IMR-90 (cell line): ENCODE data around the gene ACOX3. TPM values are rescaled to one million over a fixed set of nuclear protein-coding genes. Genes with fewer than 3 reads are reported as not detected.

Experiments
- ATAC-seq: fragments of 200-7000 bp; cut with Tn5 transposase; 2 replicates; pipeline ENCODE4 v1.9.1; 2020; ENCODE audit warnings: low read depth, mild to moderate bottlenecking, moderate library complexity
- BruUV-seq: library from RNA; stranded (reverse); fragments of 400-500 nt; replicated peaks from 2 replicates; lab custom pipeline; 2021; lab: Mats Ljungman, UMichigan
- CTCF ChIA-PET: fragments of 300-600 bp; formaldehyde crosslinking; extraction: SDS; loops from one replicate; lab custom pipeline; 2021; ENCODE audit warnings: antibody characterized with exemption; lab: Yijun Ruan, JAX
- POLR2A ChIA-PET: fragments of 300-600 bp; sonication (Branson Sonifier 250); formaldehyde crosslinking; loops from one replicate; lab custom pipeline; 2022; ENCODE audit warnings: antibody characterized with exemption; ENCODE audit not compliant: unreplicated experiment; lab: Charles Lee
- DNase-seq: peaks from one replicate; pipeline ENCODE4 v3.0.0; 2013
- H2AFZ ChIP-seq: replicated peaks from 2 replicates; pipeline ENCODE3; 2013; ENCODE audit warnings: low read length, mild to moderate bottlenecking; ENCODE audit not compliant: poor library complexity
- H2AK5ac ChIP-seq: 2 replicates; pipeline ENCODE4 v1.6.1; 2013; ENCODE audit warnings: low read depth, low read length, inconsistent platforms
- H2AK9ac ChIP-seq: replicated peaks from 2 replicates; pipeline ENCODE3; 2013; ENCODE audit warnings: mild to moderate bottlenecking, low read depth, low read length, moderate library complexity; ENCODE audit not compliant: poor library complexity
- H2BK120ac ChIP-seq: 2 replicates; pipeline ENCODE4 v1.6.1; 2013; ENCODE audit warnings: low read depth, low read length, inconsistent platforms
- H2BK15ac ChIP-seq: 3 replicates; pipeline ENCODE4 v1.6.1; 2013; ENCODE audit warnings: low read depth, low read length, inconsistent platforms
- H2BK20ac ChIP-seq: 2 replicates; pipeline ENCODE4 v1.6.1; 2013; ENCODE audit warnings: low read depth, mild to moderate bottlenecking, inconsistent platforms, low read length, moderate library complexity
- H2BK5ac ChIP-seq: 2 replicates; pipeline ENCODE4 v1.6.1; 2013; ENCODE audit warnings: mild to moderate bottlenecking, low read depth, low read length, inconsistent platforms; ENCODE audit not compliant: poor library complexity, severe bottlenecking
- H3K14ac ChIP-seq: replicated peaks from 2 replicates; pipeline ENCODE4 v1.6.1; 2013; ENCODE audit warnings: low read depth, low read length, inconsistent platforms
- H3K18ac ChIP-seq: 2 replicates; pipeline ENCODE4 v1.6.1; 2013; ENCODE audit warnings: low read depth, low read length, control low read depth
- H3K23ac ChIP-seq: 2 replicates; pipeline ENCODE4 v1.6.1; 2013; ENCODE audit warnings: low read depth, low read length, inconsistent platforms
- H3K27ac ChIP-seq: 2 replicates; pipeline ENCODE4 v1.5.1; 2013; ENCODE audit warnings: mild to moderate bottlenecking, control low read depth, low read length; ENCODE audit not compliant: insufficient read depth
- H3K27me3 ChIP-seq: 2 replicates; pipeline ENCODE4 v1.6.1; 2013; ENCODE audit warnings: low read length; ENCODE audit not compliant: control insufficient read depth, insufficient read depth
- H3K36me3 ChIP-seq: 2 replicates; pipeline ENCODE4 v1.6.1; 2013; ENCODE audit warnings: low read length, mixed read lengths; ENCODE audit not compliant: control insufficient read depth, insufficient read depth
- H3K4ac ChIP-seq: 2 replicates; pipeline ENCODE4 v1.6.1; 2013; ENCODE audit warnings: low read depth, low read length, inconsistent platforms
- H3K4me1 ChIP-seq: 2 replicates; pipeline ENCODE4 v1.6.1; 2013; ENCODE audit warnings: low read length, mixed read lengths; ENCODE audit not compliant: control insufficient read depth, insufficient read depth
- H3K4me2 ChIP-seq: 2 replicates; pipeline ENCODE4 v1.6.1; 2013; ENCODE audit warnings: low read depth, mild to moderate bottlenecking, control low read depth, low read length, moderate library complexity
- H3K4me3 ChIP-seq: 2 replicates; pipeline ENCODE4 v1.5.1; 2013; ENCODE audit warnings: low read depth, mild to moderate bottlenecking, control low read depth, low read length, moderate library complexity; ENCODE audit not compliant: insufficient read depth
- H3K56ac ChIP-seq: 2 replicates; pipeline ENCODE4 v1.6.1; 2013; ENCODE audit warnings: low read length, inconsistent platforms; ENCODE audit not compliant: insufficient read depth; ENCODE audit errors: extremely low read depth
- H3K79me1 ChIP-seq, 2 experiments: 2 replicates each; pipeline ENCODE4 v1.6.1; 2013; ENCODE audit warnings: low read length in 2 of 2, inconsistent platforms in 1 of 2, low read depth in 1 of 2
- H3K9ac ChIP-seq: 2 replicates; pipeline ENCODE4 v1.6.1; 2013; ENCODE audit warnings: low read depth, low read length, control low read depth
- H3K9me1 ChIP-seq: 2 replicates; pipeline ENCODE4 v1.6.1; 2013; ENCODE audit warnings: low read length, inconsistent platforms; ENCODE audit not compliant: insufficient read depth
- H3K9me3 ChIP-seq: 2 replicates; pipeline ENCODE4 v1.6.1; 2013; ENCODE audit warnings: low read length; ENCODE audit not compliant: control insufficient read depth, insufficient read depth
- H4K20me1 ChIP-seq: 2 replicates; pipeline ENCODE4 v1.6.1; 2013; ENCODE audit warnings: low read length, inconsistent platforms; ENCODE audit not compliant: insufficient read depth
- H4K5ac ChIP-seq: 2 replicates; pipeline ENCODE4 v1.6.1; 2013; ENCODE audit warnings: mild to moderate bottlenecking, low read depth, low read length, control low read depth
- H4K8ac ChIP-seq, 2 experiments: 2 replicates each; pipeline ENCODE4 v1.6.1; 2013; ENCODE audit warnings: low read depth in 2 of 2, low read length in 2 of 2, control low read depth in 1 of 2, inconsistent platforms in 1 of 2
- H4K91ac ChIP-seq: 2 replicates; pipeline ENCODE4 v1.6.1; 2013; ENCODE audit warnings: low read depth, low read length, inconsistent platforms; ENCODE audit not compliant: insufficient read depth
- BHLHE40 ChIP-seq: fragments of 150-350 bp; IDR thresholded peaks from 2 replicates; pipeline ENCODE4 v1.6.1; 2016; ENCODE audit warnings: mild to moderate bottlenecking, low read depth, low read length
- FOS ChIP-seq: fragments of 150-350 bp; IDR thresholded peaks from 2 replicates; pipeline ENCODE4 v1.6.1; 2016; ENCODE audit warnings: low read depth, low read length
- MXI1 ChIP-seq: IDR thresholded peaks from 2 replicates; pipeline ENCODE4 v1.6.1; 2012; ENCODE audit warnings: low read depth, mild to moderate bottlenecking, low read length, moderate library complexity, borderline replicate concordance
- POLR2A ChIP-seq: IDR thresholded peaks from 2 replicates; pipeline ENCODE4 v1.6.1; 2012; ENCODE audit warnings: mild to moderate bottlenecking, low read depth, low read length
- WGBS, 2 experiments: methylation state at CpG; one replicate each; pipeline versions ENCODE4 v1.1.5 to v1.1.7; 2013; ENCODE audit warnings: missing lambda C conversion rate in 2 of 2; ENCODE audit not compliant: insufficient read length in 1 of 2; ENCODE audit errors: extremely low coverage in 2 of 2; 5-methylcytosine and 5-hydroxymethylcytosine counted together
- dilution Hi-C: fragments of 300-500 bp; cut with HindIII; formaldehyde crosslinking; loops from one replicate; pipeline ENCODE4 v1.14.3; 2018; ENCODE audit warnings: low sequenced_read_pairs; ENCODE audit not compliant: unreplicated experiment
- in situ Hi-C: fragments of 300-500 bp; cut with MboI; formaldehyde crosslinking; loops from 3 replicates; pipeline ENCODE4 v1.14.3; 2019; ENCODE audit warnings: low sequenced_read_pairs, inconsistent platforms, mixed read lengths
- intact Hi-C: fragments of 100-400 bp; cut with micrococcal nuclease; formaldehyde crosslinking; loops from 2 replicates; pipeline ENCODE4 v1.10.0; 2022
- polyA plus RNA-seq, 3 experiments: library from polyadenylated mRNA; depleted of rRNA; stranded (reverse); fragments of >200 nt; gene quantifications; 2 replicates each; pipeline ENCODE4 v1.2.3, GENCODE V29; 2012; ENCODE audit warnings: low replicate concordance in 1 of 3
- total RNA-seq: library from RNA; depleted of rRNA; stranded (reverse); fragments of >200 nt; gene quantifications from 2 replicates; pipeline ENCODE4 v1.2.3, GENCODE V29; 2012

Gene ACOX3
- total and polyA plus RNA-seq, 2 of the 4 experiments (the other 2 are of a cell fraction), result 15.2 to 25.8 TPM

DNA sequence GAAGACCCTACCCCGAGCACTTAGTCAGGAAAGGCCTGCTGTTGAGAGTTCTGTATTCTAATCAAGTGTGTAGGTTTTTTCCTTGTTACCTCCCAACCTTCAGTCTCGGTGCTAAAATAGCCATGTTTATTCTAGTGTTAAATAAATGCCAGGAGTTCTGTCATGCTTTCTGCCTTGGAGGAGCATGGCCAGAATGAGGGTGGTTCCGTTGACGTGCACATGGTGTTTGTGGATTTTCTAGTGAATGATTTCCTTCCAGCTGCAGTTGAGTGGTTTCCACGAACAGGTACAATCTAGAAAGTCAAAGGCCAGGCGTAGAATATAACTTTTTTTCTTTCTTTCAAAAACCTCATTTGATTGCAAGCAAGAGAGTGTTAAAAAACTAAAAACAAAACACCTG lies 21.1 kb upstream of the ACOX3 start:
- Histone ChIP-seq H3K23ac (no peak overlapping the region), H2BK5ac (no peak overlapping the region), H3K9ac (no peak overlapping the region), H4K91ac (no peak overlapping the region), H3K9me1 (no peaks in the 10 kb centered on the region), H3K4me1 (no peaks in the 10 kb centered on the region), H3K79me1 (0 out of 4 replicates have a peak, but pooled peaks cover 2 to 3% of the 10 kb centered on the region in 2 experiments), H4K8ac (no peak overlapping the region), H3K4me3 (no peak overlapping the region), H3K36me3 (peaks cover 36% of the 10 kb centered on the region), H4K5ac (no peak overlapping the region), H2AFZ (no peak overlapping the region), H2AK9ac (no peak overlapping the region), H3K27me3 (no peaks in the 10 kb centered on the region), H3K4ac (no peak overlapping the region), H2BK20ac (no peak overlapping the region), H2AK5ac (no peak overlapping the region), H2BK120ac (no peak overlapping the region), H3K9me3 (no peaks in the 10 kb centered on the region), H3K18ac (no peak overlapping the region), H3K27ac (no peak overlapping the region), H3K56ac (no peak overlapping the region), H4K20me1 (peaks cover 7% of the 10 kb centered on the region), H2BK15ac (no peak overlapping the region), H3K14ac (no peak overlapping the region), H3K4me2 (no peak overlapping the region)
- ChIA-PET POLR2A (no interaction called here), CTCF (interaction anchor here (0.6 kb wide), 1 partner anchor 45 kb away, joined by 3 read pairs; no protein-coding TSS in a partner anchor)
- ATAC-seq (no peak), DNase-seq (no peak)
- dilution Hi-C loops (no loop called here), in situ Hi-C loops (loop anchor here (5.0 kb wide), 1 partner anchor 131 kb away; the partner anchor contains the start of gene CPZ), intact Hi-C loops (no loop called here)
- TF ChIP-seq FOS (no peak), MXI1 (no peak), POLR2A (no peak), BHLHE40 (no peak)
- BruUV-seq, result no TSS peak
- WGBS, 2 experiments, result no CpG with 5 or more reads among the region's 6 CpGs
